ENCODE measurements around the gene TRPM3.

TRPM3 gene

GRCh38 chr9:70594386-70594944 lies 527.0 kb downstream of the TRPM3 start:
- Histone ChIP-seq H3K9me3 (ENCODE audit: control insufficient read depth, insufficient read depth, low read depth, low read length) (no peaks in the 10 kb centered on the region), H3K4me3 (ENCODE audit: low read depth, low read length) (no peak overlapping the region), H3K27ac (ENCODE audit: extremely low read depth, low read depth, low read length) (no peak overlapping the region), H3K36me3 (ENCODE audit: control insufficient read depth in 2 of 2, insufficient read depth in 1 of 2, low read length in 2 of 2) (no peaks in the 10 kb centered on the region), H3K4me1 (ENCODE audit: control insufficient read depth, insufficient read depth, low read length) (no peaks in the 10 kb centered on the region)
- ChIA-PET CTCF (interaction anchor here (0.7 to 1.8 kb wide), 3 partner anchors 8 to 473 kb away, joined by 3 to 13 read pairs (median 4); no protein-coding TSS in a partner anchor), POLR2A (interaction anchor here (0.6 kb wide), 1 partner anchor 1119 kb away, joined by 3 read pairs; no protein-coding TSS in a partner anchor)
- no peak for TF ChIP-seq REPIN1 (tag by site-specific recombination; IDR thresholded peaks at IDR 0.05; ENCODE audit: low read depth)
- TF ChIP-seq ZBTB6 (tag by site-specific recombination; IDR thresholded peaks at IDR 0.05), result no peak
- no peak for TF ChIP-seq ZNF830 (tag by site-specific recombination; IDR thresholded peaks at IDR 0.05; ENCODE audit: low read depth)
- no peak for TF ChIP-seq ZNF658 (tag by site-specific recombination; IDR thresholded peaks at IDR 0.05)
- TF ChIP-seq ZNF626 (tag by site-specific recombination; IDR thresholded peaks at IDR 0.05), result no peak
- TF ChIP-seq GLIS1 (tag by site-specific recombination; IDR thresholded peaks at IDR 0.05), result no peak
- TF ChIP-seq AEBP2 (tag by site-specific recombination; IDR thresholded peaks at IDR 0.05; ENCODE audit: borderline replicate concordance), result no peak
- no peak for TF ChIP-seq ZNF585B (tag by site-specific recombination; IDR thresholded peaks at IDR 0.05)
- TF ChIP-seq ZSCAN5A (tag by site-specific recombination; IDR thresholded peaks at IDR 0.05), result no peak
- TF ChIP-seq ZNF146 (tag by site-specific recombination; IDR thresholded peaks at IDR 0.05), result no peak
- TF ChIP-seq ZNF548 (tag by site-specific recombination; IDR thresholded peaks at IDR 0.05), result no peak
- TF ChIP-seq TRIM28 (IDR thresholded peaks at IDR 0.05; ENCODE audit: borderline replicate concordance, low read length), result no peak
- no peak for TF ChIP-seq ZNF266 (tag by site-specific recombination; IDR thresholded peaks at IDR 0.05; ENCODE audit: low read depth)
- TF ChIP-seq PRDM2 (tag by site-specific recombination; IDR thresholded peaks at IDR 0.05; ENCODE audit: borderline replicate concordance), result no peak
- TF ChIP-seq ZNF501 (tag by site-specific recombination; IDR thresholded peaks at IDR 0.05), result no peak
- TF ChIP-seq KLF16 (tag by site-specific recombination; IDR thresholded peaks at IDR 0.05), result no peak
- TF ChIP-seq SP7 (tag by site-specific recombination; IDR thresholded peaks at IDR 0.05), result no peak
- TF ChIP-seq ZNF280D (tag by site-specific recombination; IDR thresholded peaks at IDR 0.05), result no peak
- no peak for TF ChIP-seq ZNF423 (tag by site-specific recombination; IDR thresholded peaks at IDR 0.05)
